ENCODE data around the gene R3HDM2. TPM values are rescaled to one million over a fixed set of nuclear protein-coding genes. Genes with fewer than 3 reads are reported as not detected.
"Not testable (repeated sequence)": the region's sequence is repeated elsewhere in the genome, so short reads cannot be mapped to it uniquely, and the experiment has no call there.

Gene R3HDM2
- total RNA-seq, 1 donor: 22.3 TPM

DNA sequence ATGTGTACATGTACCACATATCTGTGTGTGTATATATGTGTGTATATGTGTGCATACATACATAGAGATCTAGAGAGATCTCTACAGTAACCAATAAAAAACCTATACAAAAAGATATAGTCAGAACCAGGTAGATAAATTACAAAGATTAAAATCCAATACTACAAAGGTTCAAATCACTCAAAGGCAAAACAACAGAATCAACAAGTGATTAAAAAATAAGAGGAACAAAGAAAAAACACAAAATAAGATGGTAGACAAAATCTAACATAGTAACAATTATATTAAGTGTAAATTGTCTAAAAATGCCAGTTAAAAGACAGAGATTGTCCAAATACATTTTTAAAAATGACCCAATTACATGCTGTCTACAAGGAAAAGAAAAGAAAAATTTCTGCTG, 83.6 kb downstream of the R3HDM2 start:
- DNase-seq (ENCODE audit: low read depth): no peak
- TF ChIP-seq CTCF (IDR thresholded peaks at IDR 0.05; ENCODE audit: insufficient read depth, low read length): no peak
- H3K4me3 ChIP-seq (ENCODE audit: low read depth, low read length): no peak overlapping the region

DNA sequence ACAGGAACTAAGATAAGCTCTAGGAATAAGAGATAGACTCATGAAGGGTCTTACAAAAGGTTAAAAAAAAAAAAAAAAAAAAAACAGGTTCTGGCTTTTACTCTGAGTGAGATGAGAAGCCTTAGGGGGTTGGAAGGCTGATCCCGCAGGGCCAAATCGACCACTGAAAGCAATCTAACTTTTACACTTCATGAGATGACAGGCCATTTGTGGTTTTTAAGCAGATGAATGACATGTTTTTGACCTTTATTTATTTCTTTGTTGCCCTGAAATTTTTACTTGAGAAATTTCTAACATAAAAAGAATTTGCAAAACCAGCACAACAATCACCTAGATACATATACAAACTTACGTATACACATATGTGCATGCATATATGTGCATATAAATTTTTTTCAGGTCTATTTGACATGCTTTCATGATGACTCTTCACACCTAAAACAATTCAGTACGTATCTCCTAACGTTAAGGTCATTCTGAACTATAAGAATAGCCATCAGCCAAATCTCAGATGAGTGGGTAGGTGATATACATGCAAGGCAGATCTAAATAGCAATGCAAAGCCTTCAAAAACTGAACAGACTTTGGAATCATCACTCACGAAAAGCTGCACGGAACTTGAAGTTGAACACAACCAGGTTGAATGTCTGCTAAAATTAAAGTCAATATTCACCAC, 87.0 kb downstream of the R3HDM2 start:
- H3K4me3 ChIP-seq (ENCODE audit: low read depth, low read length): no peak overlapping the region
- DNase-seq (ENCODE audit: low read depth): no peak
- TF ChIP-seq CTCF (IDR thresholded peaks at IDR 0.05; ENCODE audit: insufficient read depth, low read length): no peak

DNA sequence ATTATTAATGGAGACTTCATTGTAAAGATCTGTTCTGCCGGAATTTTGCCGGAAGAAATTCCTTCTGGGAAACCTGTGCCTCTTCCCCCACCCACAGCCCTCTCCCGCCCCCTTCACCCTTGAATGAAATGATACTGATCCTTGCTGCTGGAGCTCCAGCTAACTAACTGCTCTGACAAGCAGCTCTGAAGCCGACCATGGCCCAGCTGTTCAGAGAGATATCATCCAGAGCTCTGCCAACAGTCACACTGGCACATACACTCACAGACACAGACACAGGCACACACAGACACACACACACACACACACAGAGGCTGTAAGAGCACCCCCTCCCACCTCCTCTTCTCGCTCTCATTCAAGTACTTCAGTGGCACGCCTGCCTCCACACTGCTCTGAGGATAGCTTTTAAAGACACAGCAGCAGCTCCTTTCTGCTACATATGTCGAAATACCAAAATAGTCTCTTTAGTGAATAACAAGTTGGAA, 88.6 kb downstream of the R3HDM2 start:
- TF ChIP-seq CTCF (IDR thresholded peaks at IDR 0.05; ENCODE audit: insufficient read depth, low read length): no peak
- peak; percentile 61 for DNase-seq (ENCODE audit: low read depth)
- no peak overlapping the region for H3K4me3 ChIP-seq (ENCODE audit: low read depth, low read length)

DNA sequence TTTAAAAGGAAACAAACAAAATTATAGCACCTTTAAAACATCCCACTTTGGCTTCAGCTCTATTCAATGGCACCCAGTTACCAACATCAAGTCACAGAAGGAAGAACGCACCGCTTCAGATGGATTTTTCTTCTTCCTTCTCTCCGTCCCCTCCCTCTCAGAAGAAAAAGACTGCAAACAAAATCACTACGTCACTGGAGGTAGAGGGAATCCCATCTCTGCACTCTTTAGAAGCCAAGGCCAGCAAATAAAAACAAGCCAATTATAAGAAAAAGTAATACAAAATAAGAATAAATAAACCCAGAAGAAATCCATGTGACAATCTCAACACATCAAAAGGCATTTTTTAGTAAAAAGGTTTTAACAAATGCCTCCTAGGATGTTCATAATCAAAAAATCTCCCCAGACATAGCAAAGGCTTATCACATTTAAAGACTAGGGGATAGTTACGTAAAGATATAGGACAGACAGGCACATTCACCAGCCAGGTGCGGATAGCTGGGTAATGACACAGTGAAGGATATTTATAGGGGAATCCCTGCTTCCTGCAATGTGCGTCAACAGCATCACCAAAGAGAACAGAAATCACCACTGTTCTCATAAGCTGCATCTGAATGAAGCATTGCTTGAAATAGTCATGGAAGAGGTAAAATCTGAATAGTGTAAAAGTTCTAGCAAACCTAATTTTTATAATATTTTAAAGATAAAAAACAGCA, 89.4 kb downstream of the R3HDM2 start:
- TF ChIP-seq CTCF (IDR thresholded peaks at IDR 0.05; ENCODE audit: insufficient read depth, low read length): no peak
- DNase-seq (ENCODE audit: low read depth): peak; percentile 24
- no peak overlapping the region for H3K4me3 ChIP-seq (ENCODE audit: low read depth, low read length)

DNA sequence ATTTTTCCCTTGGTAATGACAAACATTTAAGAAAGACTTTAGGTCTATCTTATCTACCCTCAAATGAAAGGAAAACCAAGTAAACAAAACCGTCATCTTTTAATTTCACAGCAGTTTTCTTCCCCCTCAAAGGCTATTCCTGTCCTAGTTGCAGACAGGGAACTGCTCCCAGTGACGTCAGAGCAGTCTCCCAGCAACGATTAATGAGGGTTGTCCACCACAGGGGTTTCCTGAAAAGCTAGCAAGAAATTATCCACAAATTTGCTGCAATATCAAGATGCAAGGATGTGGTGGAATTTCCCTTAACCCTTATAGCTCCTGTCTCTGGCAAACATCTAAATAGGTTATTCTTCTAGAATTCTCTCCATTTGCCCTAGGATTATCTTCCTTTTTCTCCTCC, 90.7 kb downstream of the R3HDM2 start:
- no peak for TF ChIP-seq CTCF (IDR thresholded peaks at IDR 0.05; ENCODE audit: insufficient read depth, low read length)
- DNase-seq (ENCODE audit: low read depth): peak; percentile 75
- no peak overlapping the region for H3K4me3 ChIP-seq (ENCODE audit: low read depth, low read length)

DNA sequence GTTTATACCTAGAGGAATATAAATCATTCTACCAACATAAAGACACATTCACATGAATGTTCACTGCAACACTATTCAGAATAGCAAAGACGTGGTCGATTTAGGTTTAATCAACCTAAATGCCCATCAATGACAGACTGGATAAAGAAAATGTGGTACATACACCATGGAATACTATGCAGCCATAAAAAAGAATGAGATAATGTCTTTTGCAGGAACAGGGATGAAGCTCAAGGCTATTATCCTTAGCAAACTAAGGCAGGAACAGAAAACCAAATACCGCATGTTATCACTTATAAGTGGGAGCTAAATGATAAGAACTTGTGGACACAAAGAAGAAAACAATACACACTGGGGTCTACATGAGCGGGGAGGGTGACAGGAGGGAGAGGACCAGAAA, 94.5 kb downstream of the R3HDM2 start:
- not testable (repeated sequence) for DNase-seq (ENCODE audit: low read depth); H3K4me3 ChIP-seq (ENCODE audit: low read depth, low read length)

DNA sequence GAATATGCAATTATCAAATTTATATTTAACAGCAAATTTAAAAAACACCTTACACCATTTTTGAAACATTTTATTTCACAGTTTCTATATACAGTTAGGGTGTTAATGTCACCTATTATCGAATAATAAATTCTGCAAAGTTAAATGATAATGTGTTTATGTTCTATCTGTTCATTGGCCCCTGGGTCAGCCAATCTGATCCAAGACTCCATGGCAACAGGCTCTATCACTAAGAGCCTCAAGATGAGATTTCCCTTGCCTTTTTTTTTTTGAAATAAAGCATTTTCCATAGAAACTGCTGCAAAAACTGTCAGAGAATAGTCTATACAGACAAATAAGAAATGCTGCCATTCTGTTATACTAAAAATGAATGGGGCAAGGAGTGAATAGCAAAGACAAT, 96.6 kb downstream of the R3HDM2 start:
- TF ChIP-seq CTCF (IDR thresholded peaks at IDR 0.05; ENCODE audit: insufficient read depth, low read length): no peak
- H3K4me3 ChIP-seq (ENCODE audit: low read depth, low read length): no peak overlapping the region
- DNase-seq (ENCODE audit: low read depth): no peak
